Measurements from ENCODE around the gene RABGAP1L.

Gene RABGAP1L

GRCh38 chr1:174982971-174983689, 823.8 kb downstream of the RABGAP1L start:
- peak; percentile 40 to 61 for DNase-seq

DNA sequence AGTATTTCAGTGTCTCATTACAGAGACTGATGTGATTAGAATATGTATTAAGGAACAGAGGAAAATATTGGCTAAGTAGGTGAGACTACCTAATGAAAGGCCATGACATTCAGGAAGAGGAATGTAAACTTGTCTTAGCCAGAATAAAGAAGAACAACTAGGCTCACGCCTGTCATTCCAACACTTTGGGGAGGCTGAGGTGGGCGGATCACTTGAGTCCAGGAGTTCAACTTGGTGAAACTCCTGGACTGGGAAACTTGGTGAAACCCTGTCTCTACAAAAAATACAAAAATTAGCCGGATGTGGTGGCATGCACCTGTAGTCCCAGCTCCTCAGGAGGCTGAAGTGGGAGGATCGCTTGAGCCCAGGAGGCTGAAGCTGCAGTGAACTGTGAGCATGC, 825.6 kb downstream of the RABGAP1L start:
- DNase-seq: no peak

DNA sequence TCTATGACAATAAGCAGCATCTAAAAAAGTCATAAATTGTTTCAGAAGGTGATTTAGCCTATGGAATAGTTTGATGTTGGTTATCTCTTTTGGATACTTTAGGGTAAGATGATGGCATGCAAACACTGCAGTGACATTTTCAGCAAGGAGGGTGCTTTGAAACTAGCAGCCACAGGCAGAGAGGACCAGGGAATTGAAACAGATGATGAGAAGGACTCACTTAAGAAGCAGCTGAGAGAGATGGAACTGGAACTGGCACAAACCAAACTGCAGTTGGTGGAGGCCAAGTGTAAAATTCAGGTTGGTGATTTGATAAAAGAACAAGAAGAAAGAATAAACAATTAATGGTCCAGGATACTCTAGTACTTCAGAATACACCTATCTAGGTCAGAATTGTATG, 829.2 kb downstream of the RABGAP1L start:
- no peak for DNase-seq

- DNase-seq: no peak
These were observed 829.7 kb downstream of the RABGAP1L start for GRCh38 chr1:174988986-174989385.

DNA sequence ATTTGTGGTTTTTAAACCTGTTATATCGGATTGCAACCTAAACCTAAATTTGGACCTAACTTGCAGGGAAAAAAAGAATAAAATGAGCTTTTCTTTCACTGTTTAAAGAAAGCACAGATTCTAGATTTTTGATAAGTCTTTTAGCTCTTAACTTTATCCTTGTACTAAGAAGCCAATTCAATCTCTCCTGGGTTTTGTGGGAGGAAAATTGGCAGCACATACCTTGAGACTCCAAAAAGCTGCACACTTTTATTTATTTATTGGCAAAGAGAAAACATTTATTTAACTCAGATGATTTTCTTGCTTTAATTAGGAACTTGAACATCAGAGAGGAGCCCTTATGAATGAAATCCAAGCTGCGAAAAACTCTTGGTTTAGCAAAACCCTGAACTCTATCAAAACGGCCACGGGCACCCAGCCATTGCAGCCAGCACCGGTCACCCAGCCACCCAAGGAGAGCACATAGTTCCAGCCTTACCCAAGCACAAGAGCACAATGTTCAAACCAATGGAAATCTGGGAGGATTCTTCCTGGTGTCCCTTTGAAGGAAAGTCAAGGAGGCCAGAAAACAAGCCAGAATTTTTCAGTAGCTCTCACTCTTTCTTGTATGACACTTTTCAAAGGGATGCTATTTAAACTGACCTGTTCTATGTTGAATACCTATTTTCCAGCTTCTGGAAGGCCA, 830.4 kb downstream of the RABGAP1L start:
- no peak for DNase-seq

- no peak for DNase-seq
These were observed 831.2 kb downstream of the RABGAP1L start for GRCh38 chr1:174990382-174990999.

DNA sequence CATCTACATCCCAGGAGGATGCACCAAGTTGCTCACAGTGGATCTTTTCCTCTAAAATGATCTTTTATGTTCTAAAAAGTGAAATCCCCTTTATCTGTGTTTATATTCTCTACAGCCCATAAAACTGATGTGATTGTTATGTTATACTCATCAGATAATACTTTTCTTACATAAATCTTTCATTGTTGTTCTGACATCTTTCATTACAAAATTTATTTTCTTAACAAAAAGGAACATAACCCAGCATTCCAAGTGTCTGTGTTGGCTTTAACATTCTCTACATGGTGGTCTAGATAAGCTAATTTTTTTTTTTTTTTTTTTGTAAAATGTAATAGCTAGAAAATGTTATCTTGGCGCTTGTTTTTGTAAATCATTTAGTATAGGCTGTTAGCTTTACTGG, 832.2 kb downstream of the RABGAP1L start:
- no peak for DNase-seq

DNA sequence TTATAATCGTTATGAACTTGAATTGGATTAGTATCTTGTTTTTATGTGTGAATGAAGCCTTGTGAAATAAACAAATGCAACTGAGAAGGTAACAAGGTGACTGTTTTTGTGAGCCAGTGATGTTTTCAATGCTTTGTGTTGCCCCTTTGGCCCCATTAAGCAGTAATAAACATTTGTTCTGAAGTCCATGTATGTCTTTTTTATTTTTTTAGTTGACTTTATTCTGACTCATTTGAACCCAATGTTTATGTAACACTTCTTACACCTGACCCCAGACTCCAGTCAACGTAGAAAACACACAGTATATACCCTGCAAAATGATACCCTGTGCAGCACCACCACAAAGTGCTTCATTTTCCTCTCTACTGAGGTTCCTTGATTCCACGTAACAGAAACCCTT, 835.8 kb downstream of the RABGAP1L start:
- DNase-seq: no peak

- no peak for DNase-seq
These were observed 836.6 kb downstream of the RABGAP1L start for GRCh38 chr1:174995916-174996315.

DNA sequence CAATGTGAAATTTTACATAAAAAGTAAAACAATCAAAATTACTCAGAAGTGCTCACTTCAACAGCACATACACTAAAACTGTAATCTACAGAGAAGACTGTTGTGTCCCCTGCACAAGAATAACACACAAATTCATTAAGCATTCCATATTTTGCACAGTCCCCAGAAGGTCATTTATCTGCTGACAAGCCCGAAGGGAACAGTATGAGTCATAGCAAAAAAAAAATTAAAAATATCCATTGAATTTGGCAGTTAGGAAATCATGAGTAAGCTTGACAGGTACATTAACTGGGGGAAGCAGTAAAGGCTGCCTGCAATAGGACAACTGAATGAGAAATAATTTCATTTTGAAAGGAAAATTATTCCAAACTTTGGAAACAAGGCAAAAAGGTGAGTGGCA, 837.2 kb downstream of the RABGAP1L start:
- no peak for DNase-seq

GRCh38 chr1:174997041-174997440, 837.7 kb downstream of the RABGAP1L start:
- no peak for DNase-seq

- DNase-seq: peak; percentile 46 to 49
These were observed 839.4 kb downstream of the RABGAP1L start for GRCh38 chr1:174998569-174999215.

- peak; percentile 97 to 98 for DNase-seq
These were observed 840.1 kb downstream of the RABGAP1L start for GRCh38 chr1:174999216-174999935.

DNA sequence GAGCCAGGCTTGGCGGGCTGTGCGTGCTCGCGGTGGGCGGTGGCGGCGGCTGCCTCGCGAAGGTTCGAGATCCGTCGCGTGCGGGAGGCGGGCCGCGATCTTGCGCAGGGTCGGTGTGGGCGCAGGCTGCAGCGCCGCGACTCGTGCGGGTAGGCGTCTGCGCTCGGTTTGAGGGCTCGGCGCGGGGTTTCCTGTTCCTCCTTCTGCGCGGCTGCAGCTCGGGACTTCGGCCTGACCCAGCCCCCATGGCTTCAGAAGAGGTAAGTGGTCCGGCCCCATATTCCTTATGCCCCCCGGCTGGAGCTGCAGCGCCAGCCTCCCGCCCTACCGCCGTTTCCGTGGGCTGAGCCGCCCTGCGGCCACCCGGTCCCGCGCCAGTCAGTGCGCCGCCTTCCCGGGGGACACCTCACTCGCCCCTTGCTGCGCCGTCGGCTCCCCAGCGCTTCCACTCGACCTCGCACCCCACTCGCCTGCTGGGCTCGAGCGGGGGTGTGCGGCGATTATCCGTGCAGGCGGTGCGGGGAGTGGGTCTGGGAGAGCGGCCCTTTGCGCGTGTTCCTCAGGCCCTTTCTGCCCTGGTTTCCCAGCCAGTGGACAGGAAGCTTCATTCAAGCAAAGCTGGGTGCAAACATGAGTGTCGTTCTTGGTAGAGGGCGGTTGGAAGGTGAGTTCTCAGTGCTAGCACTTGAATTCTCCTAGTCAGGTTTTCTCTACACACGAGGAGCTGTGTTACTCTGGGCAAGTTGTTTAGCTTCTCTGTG, 840.8 kb downstream of the RABGAP1L start, which contains the start of gene CACYBP:
Gene CACYBP (plus strand): TSS at position 12 of the 761 bp plus-strand sequence. CDS start 234 bp downstream, at position 246.
- DNase-seq: peak in 1 of 2 donors; percentile 32

- DNase-seq: no peak
These were observed 841.4 kb downstream of the RABGAP1L start for GRCh38 chr1:175000697-175001187.

GRCh38 chr1:175002910-175003517, 843.7 kb downstream of the RABGAP1L start:
- no peak for DNase-seq

DNA sequence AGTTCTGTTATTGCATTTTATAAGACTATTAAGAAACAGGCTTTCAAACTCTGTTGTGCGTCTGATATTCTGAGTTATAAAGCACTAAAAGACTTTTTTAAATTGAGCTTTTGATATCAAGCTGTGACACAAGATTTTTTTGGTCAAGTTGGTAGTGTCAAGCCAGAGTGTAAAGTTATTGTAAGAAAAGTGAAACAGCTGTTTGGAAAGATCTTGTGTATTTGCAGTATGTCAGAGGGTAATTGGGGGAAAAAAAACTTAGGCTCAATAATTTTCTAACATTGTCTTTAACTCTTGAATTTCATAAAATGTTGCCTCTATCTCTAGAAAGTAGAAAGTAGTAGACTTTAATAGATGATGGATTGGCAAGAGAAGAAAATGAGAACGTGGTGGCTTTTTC, 844.2 kb downstream of the RABGAP1L start:
- no peak for DNase-seq

DNA sequence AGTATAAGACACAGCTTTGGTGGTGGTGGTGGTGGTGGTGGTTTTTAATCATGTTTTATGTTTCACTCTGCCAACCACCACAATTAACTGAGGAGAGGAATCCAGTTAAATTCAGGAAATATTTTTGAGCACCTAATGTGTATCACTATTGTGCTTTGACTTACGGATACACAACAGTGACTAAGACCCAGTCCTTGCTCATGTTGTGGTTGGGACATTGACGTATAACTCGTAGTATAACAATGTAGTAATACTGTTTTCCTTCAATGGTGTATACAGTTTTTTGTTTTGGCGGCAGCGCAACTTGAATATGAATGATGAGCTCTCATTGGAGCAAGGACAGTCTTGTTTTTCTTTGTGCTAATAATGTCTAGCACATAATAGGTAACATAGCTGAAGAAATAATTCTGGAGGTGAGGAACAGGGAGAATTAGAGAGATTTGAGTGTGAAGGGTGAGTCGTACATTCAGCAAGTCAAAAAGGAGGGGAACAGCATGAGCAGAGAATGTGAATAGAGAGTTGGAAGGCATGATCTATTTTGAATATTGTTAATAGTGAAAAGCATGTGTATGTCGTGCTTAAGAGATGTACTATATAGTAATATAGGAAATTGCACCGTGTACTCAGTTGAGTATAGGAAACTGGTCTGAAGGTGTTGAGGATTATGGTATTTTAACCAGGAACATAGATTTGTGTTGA, 845.9 kb downstream of the RABGAP1L start:
- DNase-seq: no peak

DNA sequence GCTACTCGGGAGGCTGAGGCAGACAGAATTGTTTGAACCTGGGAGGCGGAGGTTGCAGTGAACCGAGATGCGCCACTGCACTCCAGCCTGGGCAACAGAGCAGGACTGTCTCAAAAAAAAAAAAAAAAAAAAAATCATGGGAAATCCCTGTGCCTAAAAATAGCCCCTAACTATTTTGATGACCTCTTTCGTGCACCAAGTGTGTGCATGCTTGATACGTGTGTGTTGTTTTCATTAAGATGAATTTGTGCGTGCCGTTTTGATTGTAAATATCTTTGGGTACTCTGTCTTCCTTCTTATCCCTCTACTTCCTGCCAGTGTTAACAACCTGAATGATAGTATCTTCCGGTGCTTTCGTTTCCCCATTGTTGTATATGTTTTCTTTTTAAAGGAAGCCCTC, 850.2 kb downstream of the RABGAP1L start:
- no peak for DNase-seq

- no peak for DNase-seq
These were observed 854.1 kb downstream of the RABGAP1L start for GRCh38 chr1:175013445-175013844.

DNA sequence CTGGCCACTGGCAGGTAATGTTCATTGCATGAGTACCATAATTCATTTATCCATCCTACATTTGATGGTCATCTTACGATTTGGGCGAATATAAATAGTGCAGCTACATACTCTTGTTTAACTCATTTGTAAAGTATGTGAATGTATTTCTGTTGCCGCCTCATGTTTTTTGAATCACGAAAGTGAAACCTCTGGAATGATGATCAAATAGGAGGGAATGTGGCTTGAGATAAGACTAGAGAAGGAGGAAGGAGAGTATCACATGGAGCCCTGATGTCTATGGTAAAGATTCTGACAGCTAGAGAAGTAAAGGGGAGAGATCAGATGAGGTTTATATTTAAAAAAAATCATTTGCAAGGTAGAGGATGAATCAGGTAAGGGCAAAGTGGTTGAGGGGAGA, 855.9 kb downstream of the RABGAP1L start:
- DNase-seq: no peak

All from activated CD4-positive, alpha-beta T cell treated with anti-CD3 and anti-CD28 coated beads for 4 hours (primary cell).